ENCODE results near the gene MCM7. TPM values are rescaled to one million over a fixed set of nuclear protein-coding genes. Genes with fewer than 3 reads are reported as not detected.
A peak's percentile ranks its signal among the peaks of the same experiment; 100 is the strongest.

Gene MCM7
- total and polyA plus RNA-seq, 2 of the 13 experiments (the other 11 are each of a cell fraction or from before 2014, with no cell fraction given), result 84.5 to 214 TPM

- TF ChIP-seq ZNF770 (CRISPR knock-in tag; IDR thresholded peaks at IDR 0.05), result no peak; the same call in 1 of the 2 replicates
- TF ChIP-seq SMAD9 (CRISPR knock-in tag; IDR thresholded peaks at IDR 0.05), result no peak
- TF ChIP-seq SATB2 (CRISPR knock-in tag; IDR thresholded peaks at IDR 0.05), result peak; percentile 91
- peak; percentile 79 for TF ChIP-seq ZNF331 (CRISPR knock-in tag; IDR thresholded peaks at IDR 0.05)
- TF ChIP-seq KDM2A (CRISPR knock-in tag; IDR thresholded peaks at IDR 0.05; ENCODE audit: borderline replicate concordance, low read depth), result peak; percentile 93
- peak; percentile 87; the same call in 1 of the 2 replicates for TF ChIP-seq ZNF776 (CRISPR knock-in tag; IDR thresholded peaks at IDR 0.05)
- TF ChIP-seq ZNF260 (CRISPR knock-in tag; IDR thresholded peaks at IDR 0.05; ENCODE audit: borderline replicate concordance, low read depth), result no peak
- peak; percentile 87 for TF ChIP-seq GMEB1 (CRISPR knock-in tag; IDR thresholded peaks at IDR 0.05; ENCODE audit: borderline replicate concordance)
- no peak for TF ChIP-seq NFIB (CRISPR knock-in tag; IDR thresholded peaks at IDR 0.05; ENCODE audit: borderline replicate concordance)
- TF ChIP-seq SNRNP70 (IDR thresholded peaks at IDR 0.05; ENCODE audit: low read depth, low read length), result no peak
- no peak for TF ChIP-seq ZBTB49 (CRISPR knock-in tag; IDR thresholded peaks at IDR 0.05; ENCODE audit: borderline replicate concordance)
- no peak for TF ChIP-seq ZNF577 (CRISPR knock-in tag; IDR thresholded peaks at IDR 0.05; ENCODE audit: borderline replicate concordance, low read depth)
- peak; percentile 50; the same call in 1 of the 2 replicates for TF ChIP-seq RAD21 (CRISPR knock-in tag; IDR thresholded peaks at IDR 0.05)
- no peak for TF ChIP-seq HMGXB3 (CRISPR knock-in tag; IDR thresholded peaks at IDR 0.05; ENCODE audit: borderline replicate concordance)
- TF ChIP-seq ZSCAN22 (CRISPR knock-in tag; IDR thresholded peaks at IDR 0.05), result peak; percentile 74; the same call in 1 of the 2 replicates
Measured at GRCh38 chr7:100088621-100089457, 12.4 kb downstream of the MCM7 start, which contains the start of gene COPS6 (continued).

All from HepG2 (cell line).